ENCODE results near the gene NTRK2.

DNA sequence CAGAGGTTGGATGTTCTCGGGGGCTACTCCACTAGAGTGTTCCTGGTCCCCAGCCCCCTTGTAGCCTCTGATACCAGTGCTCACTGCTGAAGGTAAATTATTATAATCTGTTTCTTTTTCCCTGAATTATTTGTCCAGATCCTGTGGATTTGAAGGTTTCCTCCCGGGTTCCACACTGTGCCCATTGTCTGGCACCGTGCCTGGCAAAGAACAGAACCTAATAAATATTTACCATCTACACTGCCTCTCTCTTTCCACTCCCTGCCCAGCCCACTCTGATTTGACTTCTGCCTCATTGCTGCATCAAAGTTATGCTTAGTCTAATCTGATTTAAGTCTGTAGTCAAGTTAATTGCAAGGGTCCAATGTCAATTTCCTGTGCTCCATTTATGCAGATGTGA is 322.9 kb downstream of the NTRK2 start:
- TF ChIP-seq, protein P1, sequence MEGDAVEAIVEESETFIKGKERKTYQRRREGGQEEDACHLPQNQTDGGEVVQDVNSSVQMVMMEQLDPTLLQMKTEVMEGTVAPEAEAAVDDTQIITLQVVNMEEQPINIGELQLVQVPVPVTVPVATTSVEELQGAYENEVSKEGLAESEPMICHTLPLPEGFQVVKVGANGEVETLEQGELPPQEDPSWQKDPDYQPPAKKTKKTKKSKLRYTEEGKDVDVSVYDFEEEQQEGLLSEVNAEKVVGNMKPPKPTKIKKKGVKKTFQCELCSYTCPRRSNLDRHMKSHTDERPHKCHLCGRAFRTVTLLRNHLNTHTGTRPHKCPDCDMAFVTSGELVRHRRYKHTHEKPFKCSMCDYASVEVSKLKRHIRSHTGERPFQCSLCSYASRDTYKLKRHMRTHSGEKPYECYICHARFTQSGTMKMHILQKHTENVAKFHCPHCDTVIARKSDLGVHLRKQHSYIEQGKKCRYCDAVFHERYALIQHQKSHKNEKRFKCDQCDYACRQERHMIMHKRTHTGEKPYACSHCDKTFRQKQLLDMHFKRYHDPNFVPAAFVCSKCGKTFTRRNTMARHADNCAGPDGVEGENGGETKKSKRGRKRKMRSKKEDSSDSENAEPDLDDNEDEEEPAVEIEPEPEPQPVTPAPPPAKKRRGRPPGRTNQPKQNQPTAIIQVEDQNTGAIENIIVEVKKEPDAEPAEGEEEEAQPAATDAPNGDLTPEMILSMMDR (IDR thresholded peaks at IDR 0.05; ENCODE audit: borderline replicate concordance, extremely low read depth, low read length, poor library complexity, severe bottlenecking), result no peak
- TF ChIP-seq EZH2 (IDR thresholded peaks at IDR 0.05; ENCODE audit: borderline replicate concordance, low read depth, low read length, severe bottlenecking), result no peak
